ENCODE results near the gene KRTAP5-11.
"Not testable (repeated sequence)": the region's sequence is repeated elsewhere in the genome, so short reads cannot be mapped to it uniquely, and the experiment has no call there.

Gene KRTAP5-11

GRCh38 chr11:71539017-71539416 lies 43.7 kb downstream of the KRTAP5-11 start:
- ChIA-PET CTCF (no interaction called here), POLR2A (no interaction called here)
- TF ChIP-seq ZNF384 (IDR thresholded peaks at IDR 0.05) (no peak), FOXM1 (IDR thresholded peaks at IDR 0.05; ENCODE audit: borderline replicate concordance) (no peak), ARNT (IDR thresholded peaks at IDR 0.05) (no peak), BHLHE40 (IDR thresholded peaks at IDR 0.05; ENCODE audit: borderline replicate concordance) (no peak), SP1 (IDR thresholded peaks at IDR 0.05) (no peak), NFRKB (IDR thresholded peaks at IDR 0.05) (no peak), PKNOX1 (IDR thresholded peaks at IDR 0.05) (no peak), L3MBTL2 (conservative IDR thresholded peaks at IDR 0.05) (no peak), FOXA1 (IDR thresholded peaks at IDR 0.05) (no peak), CTBP1 (IDR thresholded peaks at IDR 0.05; ENCODE audit: borderline replicate concordance) (no peak), ELF4 (IDR thresholded peaks at IDR 0.05) (no peak), TARDBP (IDR thresholded peaks at IDR 0.05) (no peak), SUZ12 (IDR thresholded peaks at IDR 0.05) (no peak), LEF1 (IDR thresholded peaks at IDR 0.05; ENCODE audit: borderline replicate concordance) (no peak), HDGF (IDR thresholded peaks at IDR 0.05; ENCODE audit: borderline replicate concordance) (no peak), FOXK2 (IDR thresholded peaks at IDR 0.05) (no peak)
- no peak for DNase-seq (ENCODE audit: extremely low spot score)

DNA sequence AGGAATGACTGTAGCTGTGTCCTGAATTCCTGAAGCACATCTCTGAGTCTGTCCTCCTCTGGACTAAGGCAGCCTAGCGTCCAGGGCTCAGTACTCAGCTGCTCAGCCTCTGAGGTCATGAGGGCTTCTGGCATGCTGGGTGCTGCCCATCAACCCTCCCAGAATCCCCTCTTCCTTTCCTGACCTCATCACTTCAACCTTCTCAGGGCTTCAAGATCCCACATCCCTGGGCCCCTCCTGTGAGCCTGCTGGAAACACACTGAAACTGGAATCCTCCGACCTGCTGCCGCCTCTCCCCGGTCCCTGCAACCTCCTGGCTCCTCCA lies 44.0 kb downstream of the KRTAP5-11 start:
- TF ChIP-seq SP1 (IDR thresholded peaks at IDR 0.05) (no peak), FOXM1 (IDR thresholded peaks at IDR 0.05; ENCODE audit: borderline replicate concordance) (no peak), ELF4 (IDR thresholded peaks at IDR 0.05) (no peak), HDGF (IDR thresholded peaks at IDR 0.05; ENCODE audit: borderline replicate concordance) (no peak), NFRKB (IDR thresholded peaks at IDR 0.05) (no peak), CTBP1 (IDR thresholded peaks at IDR 0.05; ENCODE audit: borderline replicate concordance) (no peak), FOXK2 (IDR thresholded peaks at IDR 0.05) (no peak), L3MBTL2 (conservative IDR thresholded peaks at IDR 0.05) (no peak)
- no peak for DNase-seq (ENCODE audit: extremely low spot score)
- POLR2A ChIA-PET: no interaction called here
- CTCF ChIA-PET: no interaction called here

GRCh38 chr11:71537977-71538665 lies 44.6 kb downstream of the KRTAP5-11 start, which contains the start of gene KRTAP5-8:
KRTAP5-8 (plus strand) TSS chr11:71538025; CDS start chr11:71538056, 31 bp downstream.
- CTCF ChIA-PET; DNase-seq (ENCODE audit: extremely low spot score); POLR2A ChIA-PET: not testable (repeated sequence)

- ChIA-PET POLR2A (no interaction called here), CTCF (interaction anchor here (0.7 kb wide), 1 partner anchor 183 kb away, joined by 4 read pairs; no protein-coding TSS in a partner anchor)
Measured at GRCh38 chr11:71537537-71537936, 45.1 kb downstream of the KRTAP5-11 start.

DNA sequence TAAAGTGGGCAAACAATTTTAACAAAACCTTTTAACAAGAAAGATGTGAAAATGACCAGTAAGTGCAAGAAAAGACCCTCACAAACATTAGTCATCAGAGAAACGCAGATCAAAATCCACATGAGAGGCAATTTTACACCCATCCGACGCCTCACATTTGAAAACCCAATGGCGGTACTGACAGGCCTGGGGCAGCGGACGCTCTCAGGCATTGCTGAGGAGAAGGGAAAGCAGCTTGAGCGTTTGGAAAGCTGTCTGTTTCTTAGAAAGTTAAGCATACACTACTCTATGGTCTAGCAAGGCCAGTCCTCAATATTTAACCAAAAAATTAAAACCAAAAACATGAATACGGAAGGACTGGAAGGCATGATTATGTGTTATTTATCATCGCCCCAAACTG lies 46.9 kb downstream of the KRTAP5-11 start:
- no peak for DNase-seq (ENCODE audit: extremely low spot score)
- TF ChIP-seq CTBP1 (IDR thresholded peaks at IDR 0.05; ENCODE audit: borderline replicate concordance) (no peak), ZNF384 (IDR thresholded peaks at IDR 0.05) (no peak), FOXM1 (IDR thresholded peaks at IDR 0.05; ENCODE audit: borderline replicate concordance) (no peak), TARDBP (IDR thresholded peaks at IDR 0.05) (no peak), SP1 (IDR thresholded peaks at IDR 0.05) (no peak), LEF1 (IDR thresholded peaks at IDR 0.05; ENCODE audit: borderline replicate concordance) (no peak), SUZ12 (IDR thresholded peaks at IDR 0.05) (no peak), NFRKB (IDR thresholded peaks at IDR 0.05) (no peak), HDGF (IDR thresholded peaks at IDR 0.05; ENCODE audit: borderline replicate concordance) (no peak), FOXA1 (IDR thresholded peaks at IDR 0.05) (no peak), PKNOX1 (IDR thresholded peaks at IDR 0.05) (no peak), L3MBTL2 (conservative IDR thresholded peaks at IDR 0.05) (no peak), BHLHE40 (IDR thresholded peaks at IDR 0.05; ENCODE audit: borderline replicate concordance) (no peak), FOXK2 (IDR thresholded peaks at IDR 0.05) (no peak), ARNT (IDR thresholded peaks at IDR 0.05) (no peak), ELF4 (IDR thresholded peaks at IDR 0.05) (no peak)
- CTCF ChIA-PET: no interaction called here

More at GRCh38 chr11:71537537-71537936, 45.1 kb downstream of the KRTAP5-11 start:
- DNase-seq (ENCODE audit: extremely low spot score): no peak
- TF ChIP-seq LEF1 (IDR thresholded peaks at IDR 0.05; ENCODE audit: borderline replicate concordance): no peak

DNA sequence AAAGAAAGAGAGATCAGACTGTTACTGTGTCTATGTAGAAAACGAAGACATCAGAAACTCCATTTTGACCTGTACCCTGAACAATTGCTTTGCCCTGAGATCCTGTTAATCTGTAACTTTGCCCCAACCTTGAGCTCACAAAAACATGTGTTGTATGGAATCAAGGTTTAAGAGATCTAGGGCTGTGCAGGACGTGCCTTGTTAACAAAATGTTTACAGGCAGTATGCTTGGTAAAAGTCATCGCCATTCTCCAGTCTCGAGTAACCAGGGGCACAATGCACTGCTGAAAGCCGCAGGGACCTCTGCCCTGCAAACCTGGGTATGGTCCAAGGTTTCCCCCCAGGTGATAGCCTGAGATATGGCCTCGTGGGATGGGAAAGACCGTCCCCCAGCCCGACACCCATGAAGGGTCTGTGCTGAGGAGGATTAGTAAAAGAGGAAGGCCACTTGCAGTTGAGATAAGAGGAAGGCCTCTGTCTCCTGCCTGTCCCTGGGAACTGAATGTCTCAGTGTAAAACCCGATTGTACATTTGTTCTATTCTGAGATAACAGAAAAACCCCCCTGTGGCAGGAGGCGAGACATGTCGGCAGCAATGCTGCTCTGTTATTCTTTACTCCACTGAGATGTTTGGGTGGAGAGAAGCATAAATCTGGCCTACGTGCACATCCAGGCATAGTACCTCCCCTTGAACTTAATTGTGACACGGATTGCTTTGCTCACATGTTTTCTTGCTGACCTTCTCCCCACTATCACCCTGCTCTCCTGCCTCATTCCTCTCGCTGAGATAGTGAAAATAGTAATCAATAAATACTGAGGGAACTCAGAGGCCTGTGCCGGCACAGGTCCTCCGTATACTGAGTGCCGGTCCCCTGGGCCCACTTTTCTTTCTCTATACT lies 47.7 kb downstream of the KRTAP5-11 start:
- POLR2A ChIA-PET: not testable (repeated sequence)

More for the DNA sequence above, 46.9 kb downstream of the KRTAP5-11 start:
- POLR2A ChIA-PET: no interaction called here

GRCh38 chr11:71532036-71532610 lies 50.6 kb downstream of the KRTAP5-11 start:
- ChIA-PET POLR2A (no interaction called here), CTCF (no interaction called here)
- TF ChIP-seq ELF4 (IDR thresholded peaks at IDR 0.05) (no peak), ARNT (IDR thresholded peaks at IDR 0.05) (no peak), BHLHE40 (IDR thresholded peaks at IDR 0.05; ENCODE audit: borderline replicate concordance) (no peak), SP1 (IDR thresholded peaks at IDR 0.05) (no peak), FOXK2 (IDR thresholded peaks at IDR 0.05) (no peak), TARDBP (IDR thresholded peaks at IDR 0.05) (no peak), HDGF (IDR thresholded peaks at IDR 0.05; ENCODE audit: borderline replicate concordance) (no peak), FOXM1 (IDR thresholded peaks at IDR 0.05; ENCODE audit: borderline replicate concordance) (no peak), PKNOX1 (IDR thresholded peaks at IDR 0.05) (no peak), L3MBTL2 (conservative IDR thresholded peaks at IDR 0.05) (no peak), FOXA1 (IDR thresholded peaks at IDR 0.05) (no peak), LEF1 (IDR thresholded peaks at IDR 0.05; ENCODE audit: borderline replicate concordance) (no peak), ZNF384 (IDR thresholded peaks at IDR 0.05) (no peak), SUZ12 (IDR thresholded peaks at IDR 0.05) (no peak), NFRKB (IDR thresholded peaks at IDR 0.05) (no peak)
- no peak for DNase-seq (ENCODE audit: extremely low spot score)

More for the DNA sequence above, 47.7 kb downstream of the KRTAP5-11 start:
- DNase-seq (ENCODE audit: extremely low spot score); CTCF ChIA-PET: not testable (repeated sequence)
